ENCODE results near the gene VMO1.

- TF ChIP-seq CTCF (IDR thresholded peaks at IDR 0.05), result no peak
- no peak for TF ChIP-seq EP300 (IDR thresholded peaks at IDR 0.05)
- no peak for TF ChIP-seq POLR2A (IDR thresholded peaks at IDR 0.05)
- TF ChIP-seq POLR2AphosphoS5 (IDR thresholded peaks at IDR 0.05), result no peak
Observed at GRCh38 chr17:4815043-4815675, 29.0 kb upstream of the VMO1 start.

All from upper lobe of left lung (tissue), 4 donors.